A673 (cell line): ENCODE measurements around the gene FAM120AOS.

Source experiments
- CTCF ChIP-seq: fragments of 300-800, 200-600 bp; sonication (generic); conservative IDR thresholded peaks from 2 replicates; pipeline ENCODE4 v1.5.1; 2017; ENCODE audit warnings: low read depth, mild to moderate bottlenecking, antibody characterized with exemption, low read length, moderate library complexity, mixed read lengths
- EZH2 ChIP-seq: fragments of 200-600 bp; sonication (generic); IDR thresholded peaks from 2 replicates; pipeline ENCODE4 v1.6.1; 2017; ENCODE audit warnings: borderline replicate concordance, low read depth, mild to moderate bottlenecking, mixed read lengths, antibody characterized with exemption, low read length; ENCODE audit not compliant: poor library complexity, severe bottlenecking

GRCh38 chr9:93417538-93417937 is 35.8 kb downstream of the FAM120AOS start:
- no peak for TF ChIP-seq CTCF
- no peak for TF ChIP-seq EZH2
